IPS-NIHi11 (cell line): ENCODE data around the gene PNN.
"Not testable (repeated sequence)": the region's sequence is repeated elsewhere in the genome, so short reads cannot be mapped to it uniquely, and the experiment has no call there.

Experiments
- DNase-seq: peaks from one replicate; pipeline ENCODE4 v3.0.0; 2012; ENCODE audit warnings: mixed read lengths, low spot score

The PNN gene

GRCh38 chr14:39181026-39181692 is 6.1 kb downstream of the PNN start:
- DNase-seq, result no peak

- no peak for DNase-seq
Measured at GRCh38 chr14:39181693-39182047, 6.6 kb downstream of the PNN start.

GRCh38 chr14:39182770-39183684 is 8.0 kb downstream of the PNN start:
- no peak for DNase-seq

- not testable (repeated sequence) for DNase-seq
Measured at GRCh38 chr14:39183685-39184003, 8.6 kb downstream of the PNN start.

GRCh38 chr14:39184628-39185255 is 9.7 kb downstream of the PNN start:
- no peak for DNase-seq

- DNase-seq, result no peak
Measured at GRCh38 chr14:39185256-39186049, 10.4 kb downstream of the PNN start.

GRCh38 chr14:39186941-39187525 is 12.0 kb downstream of the PNN start:
- no peak for DNase-seq

- no peak for DNase-seq
Measured at GRCh38 chr14:39203659-39204606, 28.9 kb downstream of the PNN start.

- not testable (repeated sequence) for DNase-seq
Measured at GRCh38 chr14:39207430-39207829, 32.4 kb downstream of the PNN start.

- DNase-seq, result no peak
Measured at GRCh38 chr14:39211109-39211741, 36.2 kb downstream of the PNN start.

- no peak for DNase-seq
Measured at GRCh38 chr14:39212034-39212433, 37.0 kb downstream of the PNN start.

- no peak for DNase-seq
Measured at GRCh38 chr14:39212693-39213092, 37.6 kb downstream of the PNN start.

GRCh38 chr14:39217214-39217879 is 42.3 kb downstream of the PNN start:
- DNase-seq, result no peak

GRCh38 chr14:39218171-39218769 is 43.2 kb downstream of the PNN start:
- DNase-seq, result no peak

- no peak for DNase-seq
Measured at GRCh38 chr14:39219075-39219499, 44.0 kb downstream of the PNN start.

GRCh38 chr14:39220473-39220872 is 45.4 kb downstream of the PNN start:
- not testable (repeated sequence) for DNase-seq

GRCh38 chr14:39228044-39228443 is 53.0 kb downstream of the PNN start:
- DNase-seq, result no peak

- DNase-seq, result no peak
Measured at GRCh38 chr14:39228509-39229221, 53.6 kb downstream of the PNN start.

GRCh38 chr14:39229222-39229543 is 54.1 kb downstream of the PNN start:
- DNase-seq, result no peak
